WTC11 (cell line): ENCODE data around the gene SLN. TPM values are rescaled to one million over a fixed set of nuclear protein-coding genes. Genes with fewer than 3 reads are reported as not detected.
"Not testable (repeated sequence)": the region's sequence is repeated elsewhere in the genome, so short reads cannot be mapped to it uniquely, and the experiment has no call there.

Experiments
- ATAC-seq: fragments of 200-7000 bp; cut with Tn5 transposase; 2 replicates; pipeline ENCODE4 v1.10.0; 2021; ENCODE audit warnings: mild to moderate bottlenecking, moderate library complexity
- CTCF ChIA-PET: fragments of 300-600 bp; sonication (Branson Sonifier 250); formaldehyde crosslinking; loops from one replicate; lab custom pipeline; 2021; ENCODE audit warnings: antibody characterized with exemption; lab: Charles Lee
- POLR2A ChIA-PET: fragments of 350-600 bp; sonication (Branson Sonifier 250); formaldehyde crosslinking; loops from one replicate; lab custom pipeline; 2021; ENCODE audit warnings: antibody characterized with exemption; lab: Charles Lee
- DNase-seq: peaks from one replicate; pipeline ENCODE4 v3.0.0; 2021; ENCODE audit warnings: low spot score
- H3K27ac Mint-ChIP-seq: 2 replicates; pipeline ENCODE4 v1.8.0; 2021; ENCODE audit warnings: mixed read lengths
- H3K27me3 Mint-ChIP-seq: 2 replicates; pipeline ENCODE4 v1.8.0; 2021; ENCODE audit warnings: low read depth, mild to moderate bottlenecking, moderate library complexity, mixed read lengths
- H3K36me3 Mint-ChIP-seq: 2 replicates; pipeline ENCODE4 v1.8.0; 2021; ENCODE audit warnings: mixed read lengths
- H3K4me1 Mint-ChIP-seq: 2 replicates; pipeline ENCODE4 v1.8.0; 2022; ENCODE audit warnings: mixed read lengths
- H3K4me3 Mint-ChIP-seq: 2 replicates; pipeline ENCODE4 v1.8.0; 2021; ENCODE audit warnings: mild to moderate bottlenecking, moderate library complexity, mixed read lengths
- H3K9me3 Mint-ChIP-seq: 2 replicates; pipeline ENCODE4 v1.8.0; 2021; ENCODE audit warnings: mixed read lengths
- ARID4B ChIP-seq: sonication (generic); formaldehyde crosslinking; IDR thresholded peaks from 2 replicates; pipeline ENCODE4 v1.8.0; 2023; ENCODE audit warnings: missing genetic modification reagents, mild to moderate bottlenecking, borderline replicate concordance
- ATF1 ChIP-seq: sonication (generic); formaldehyde crosslinking; IDR thresholded peaks from 2 replicates; pipeline ENCODE4 v1.8.1; 2023; ENCODE audit warnings: mild to moderate bottlenecking, moderate library complexity, missing genetic modification reagents
- ATF3 ChIP-seq: sonication (generic); formaldehyde crosslinking; conservative IDR thresholded peaks from 2 replicates; pipeline ENCODE4 v1.8.1; 2022; ENCODE audit warnings: mild to moderate bottlenecking, missing genetic modification reagents
- E2F5 ChIP-seq: sonication (generic); formaldehyde crosslinking; IDR thresholded peaks from 2 replicates; pipeline ENCODE4 v1.8.1; 2022; ENCODE audit warnings: mild to moderate bottlenecking, moderate library complexity, missing genetic modification reagents
- EMX1 ChIP-seq: fragments of 250-450 bp; sonication (Bioruptor Pico); IDR thresholded peaks from 2 replicates; pipeline ENCODE4 v1.8.0; 2021; ENCODE audit warnings: mild to moderate bottlenecking
- ETV6 ChIP-seq: sonication (generic); formaldehyde crosslinking; IDR thresholded peaks from 2 replicates; pipeline ENCODE4 v1.8.1; 2022; ENCODE audit warnings: mild to moderate bottlenecking, missing genetic modification reagents
- FOXP1 ChIP-seq: sonication (generic); formaldehyde crosslinking; IDR thresholded peaks from 2 replicates; pipeline ENCODE4 v1.8.0; 2022; ENCODE audit warnings: missing genetic modification reagents, mild to moderate bottlenecking, moderate library complexity, borderline replicate concordance
- FOXP4 ChIP-seq: sonication (generic); formaldehyde crosslinking; IDR thresholded peaks from 2 replicates; pipeline ENCODE4 v1.8.0; 2022; ENCODE audit warnings: mild to moderate bottlenecking, missing genetic modification reagents
- GTF2I ChIP-seq: fragments of 250-450 bp; sonication (Bioruptor Pico); conservative IDR thresholded peaks from 2 replicates; pipeline ENCODE4 v1.4.0; 2021; ENCODE audit warnings: mild to moderate bottlenecking
- HMGXB4 ChIP-seq: sonication (generic); formaldehyde crosslinking; IDR thresholded peaks from 2 replicates; pipeline ENCODE4 v1.8.1; 2023; ENCODE audit warnings: mild to moderate bottlenecking, moderate library complexity, missing genetic modification reagents
- MYBL2 ChIP-seq: sonication (generic); formaldehyde crosslinking; IDR thresholded peaks from 2 replicates; pipeline ENCODE4 v1.8.1; 2023; ENCODE audit warnings: mild to moderate bottlenecking, moderate library complexity, missing genetic modification reagents
- NFE2L1 ChIP-seq: sonication (generic); formaldehyde crosslinking; IDR thresholded peaks from 2 replicates; pipeline ENCODE4 v1.8.1; 2023; ENCODE audit warnings: missing genetic modification reagents
- NR2C2 ChIP-seq: sonication (generic); formaldehyde crosslinking; IDR thresholded peaks from 2 replicates; pipeline ENCODE4 v1.8.0; 2022; ENCODE audit warnings: mild to moderate bottlenecking, missing genetic modification reagents
- RELA ChIP-seq: sonication (generic); formaldehyde crosslinking; IDR thresholded peaks from 2 replicates; pipeline ENCODE4 v1.8.1; 2022; ENCODE audit warnings: missing genetic modification reagents, mild to moderate bottlenecking, borderline replicate concordance
- SOX15 ChIP-seq: fragments of 250-450 bp; sonication (Bioruptor Pico); IDR thresholded peaks from 2 replicates; pipeline ENCODE4 v1.9.0; 2021; ENCODE audit warnings: mild to moderate bottlenecking
- TEAD1 ChIP-seq: sonication (generic); formaldehyde crosslinking; IDR thresholded peaks from 2 replicates; pipeline ENCODE4 v1.8.0; 2022; ENCODE audit warnings: mild to moderate bottlenecking, missing genetic modification reagents
- TEAD4 ChIP-seq: sonication (generic); formaldehyde crosslinking; IDR thresholded peaks from 2 replicates; pipeline ENCODE4 v1.8.0; 2022; ENCODE audit warnings: mild to moderate bottlenecking, missing genetic modification reagents
- TP53 ChIP-seq: sonication (generic); formaldehyde crosslinking; IDR thresholded peaks from 2 replicates; pipeline ENCODE4 v1.8.1; 2023; ENCODE audit warnings: mild to moderate bottlenecking, missing genetic modification reagents
- ZNF317 ChIP-seq: sonication (generic); formaldehyde crosslinking; IDR thresholded peaks from 2 replicates; pipeline ENCODE4 v1.8.1; 2023; ENCODE audit warnings: low read depth, mild to moderate bottlenecking, moderate library complexity, missing genetic modification reagents, borderline replicate concordance
- ZNF416 ChIP-seq: fragments of 250-450 bp; sonication (Bioruptor Pico); IDR thresholded peaks from 2 replicates; pipeline ENCODE4 v1.9.0; 2021; ENCODE audit warnings: mild to moderate bottlenecking, inconsistent platforms
- ZNF671 ChIP-seq: fragments of 250-450 bp; sonication (Bioruptor Pico); IDR thresholded peaks from 2 replicates; pipeline ENCODE4 v1.8.0; 2021; ENCODE audit warnings: mild to moderate bottlenecking
- total RNA-seq: library from RNA; stranded (reverse); gene quantifications from 3 replicates; pipeline ENCODE4 v1.2.3, GENCODE V29; 2021

SLN gene
- total RNA-seq, 1 experiment from 2014 or later = not detected

- DNase-seq, H3K27me3 Mint-ChIP-seq, POLR2A ChIA-PET, H3K36me3 Mint-ChIP-seq, H3K27ac Mint-ChIP-seq, H3K4me3 Mint-ChIP-seq, ATAC-seq, H3K4me1 Mint-ChIP-seq: not testable (repeated sequence)
- CTCF ChIA-PET = interaction anchor here (1.3 to 3.5 kb wide), 4 partner anchors 12 to 183 kb away, joined by 3 to 17 read pairs (median 7); no protein-coding TSS in a partner anchor
- peaks cover 23% of the 10 kb centered on the region for H3K9me3 Mint-ChIP-seq
Observed at GRCh38 chr11:107758719-107759355, 47.0 kb upstream of the SLN start.

- ATAC-seq = peak; percentile 92
- TF ChIP-seq TEAD4 (CRISPR knock-in tag) (no peak), NFE2L1 (no peak), E2F5 (CRISPR knock-in tag) (no peak), FOXP1 (CRISPR knock-in tag) (no peak), TEAD1 (CRISPR knock-in tag) (no peak)
- TF ChIP-seq, all 79 proteins: peak for 0
- no peak for DNase-seq
Observed at GRCh38 chr11:107757661-107758060, 45.8 kb upstream of the SLN start.

GRCh38 chr11:107756553-107756952, 44.7 kb upstream of the SLN start:
- Mint-ChIP-seq H3K27ac (no peak overlapping the region), H3K27me3 (no peaks in the 10 kb centered on the region; the same call in 1 of the 2 replicates), H3K4me3 (no peak overlapping the region), H3K4me1 (no peaks in the 10 kb centered on the region), H3K9me3 (peaks cover 22% of the 10 kb centered on the region), H3K36me3 (no peaks in the 10 kb centered on the region; the same call in 1 of the 2 replicates)
- ChIA-PET CTCF (interaction anchor here (2.9 kb wide), 1 partner anchor 15 kb away, joined by 14 read pairs; no protein-coding TSS in a partner anchor), POLR2A (no interaction called here)
- TF ChIP-seq ATF3 (CRISPR knock-in tag) (no peak), ARID4B (CRISPR knock-in tag) (no peak), NR2C2 (CRISPR knock-in tag) (no peak), ZNF317 (CRISPR knock-in tag) (no peak), ETV6 (CRISPR knock-in tag) (no peak), ZNF416 (no peak), HMGXB4 (CRISPR knock-in tag) (no peak), FOXP4 (CRISPR knock-in tag) (no peak), ZNF671 (CRISPR knock-in tag) (no peak), SOX15 (no peak), RELA (CRISPR knock-in tag) (no peak), MYBL2 (CRISPR knock-in tag) (no peak), EMX1 (CRISPR knock-in tag) (no peak), TP53 (CRISPR knock-in tag) (no peak), E2F5 (CRISPR knock-in tag) (no peak), ATF1 (CRISPR knock-in tag) (no peak), GTF2I (CRISPR knock-in tag) (no peak)
- ATAC-seq = no peak
- no peak for DNase-seq

More at GRCh38 chr11:107757661-107758060, 45.8 kb upstream of the SLN start:
- Mint-ChIP-seq H3K27me3 (no peaks in the 10 kb centered on the region; the same call in 1 of the 2 replicates), H3K36me3 (no peaks in the 10 kb centered on the region; the same call in 1 of the 2 replicates), H3K9me3 (peaks cover 22% of the 10 kb centered on the region), H3K27ac (no peak overlapping the region), H3K4me1 (no peaks in the 10 kb centered on the region), H3K4me3 (no peak overlapping the region)
- POLR2A ChIA-PET = no interaction called here
- CTCF ChIA-PET = interaction anchor here (0.6 to 2.9 kb wide), 6 partner anchors 14 to 182 kb away, joined by 3 to 14 read pairs (median 4); no protein-coding TSS in a partner anchor
